Tibial nerve (tissue), 4 donors: Measurements from ENCODE around the gene DHRS4. TPM values are rescaled to one million over a fixed set of nuclear protein-coding genes. Genes with fewer than 3 reads are reported as not detected.
"Not testable (repeated sequence)": the region's sequence is repeated elsewhere in the genome, so short reads cannot be mapped to it uniquely, and the experiment has no call there.

Experiments
- DNase-seq, 2 donors: peaks; one replicate each; pipeline ENCODE4 v3.0.0-alpha.2; 2019; ENCODE audit warnings: low spot score in 2 of 2
- H3K27ac ChIP-seq, 4 donors: fragments of 200-600 bp; sonication (generic) in 3 of 4; one replicate each; pipeline ENCODE4 v1.5.1; 2017 to 2019; ENCODE audit warnings: mild to moderate bottlenecking in 1 of 4
- H3K27me3 ChIP-seq, 2 donors: fragments of 200-600 bp; sonication (generic) in 1 of 2; one replicate each; pipeline versions ENCODE4 v1.5.1 to v1.6.0; 2017 to 2019
- H3K36me3 ChIP-seq, 3 donors: fragments of 200-600 bp; sonication (generic); one replicate each; pipeline ENCODE4 v1.5.1; 2018 to 2019
- H3K4me1 ChIP-seq, 4 donors: fragments of 200-600 bp; sonication (generic) in 3 of 4; one replicate each; pipeline ENCODE4 v1.5.1; 2017 to 2019
- H3K4me3 ChIP-seq, 4 donors: fragments of 200-600 bp; sonication (generic) in 3 of 4; one replicate each; pipeline ENCODE4 v1.5.1; 2017 to 2019; ENCODE audit warnings: mild to moderate bottlenecking in 1 of 4, moderate library complexity in 1 of 4
- H3K9me3 ChIP-seq, 4 donors: fragments of 200-600 bp; sonication (generic) in 3 of 4; one replicate each; pipeline ENCODE4 v1.5.1; 2017 to 2019
- CTCF ChIP-seq, 5 experiments: fragments of 200-600 bp in 3 of 5; fragments of 450-650 bp in 2 of 5; sonication (generic) in 3 of 5; IDR thresholded peaks; one replicate each; pipeline ENCODE4 v1.5.1; 2016 to 2019; ENCODE audit warnings: antibody characterized with exemption in 5 of 5, mild to moderate bottlenecking in 3 of 5, moderate library complexity in 2 of 5
- EP300 ChIP-seq, 2 donors: sonication (generic); formaldehyde crosslinking; IDR thresholded peaks; one replicate each; pipeline ENCODE4 v1.6.1; 2017; ENCODE audit warnings: antibody characterized with exemption in 2 of 2, mild to moderate bottlenecking in 1 of 2
- POLR2A ChIP-seq, 2 donors: fragments of 450-650 bp; IDR thresholded peaks; one replicate each; pipeline ENCODE4 v1.6.1; 2017; ENCODE audit warnings: antibody characterized with exemption in 2 of 2, mild to moderate bottlenecking in 2 of 2, moderate library complexity in 2 of 2
- WGBS, 2 donors: methylation state at CpG; one replicate each; pipeline ENCODE4 v1.1.5; 2018; 5-methylcytosine and 5-hydroxymethylcytosine counted together
- total RNA-seq, 4 donors: library from RNA; depleted of rRNA; stranded (reverse); fragments of >200 nt; gene quantifications; one replicate each; pipeline ENCODE4 v1.1.0, GENCODE V29; 2016

DHRS4 gene
- total RNA-seq, 4 donors from 2014 or later: 28.8 to 61.5 (median 49.8) TPM

GRCh38 chr14:23969481-23970282 lies 16.1 kb downstream of the DHRS4 start:
- 23% methylated on average over 15 to 20 of the region's 61 CpGs for WGBS, 2 donors
- Histone ChIP-seq H3K27ac (peak overlapping the region in 2 of 4 donors; percentile 52 to 74), H3K4me3 (peak overlapping the region; percentile 20 to 53 (median 44))
- not testable (repeated sequence) for H3K9me3 ChIP-seq, H3K27me3 ChIP-seq, DNase-seq, H3K4me1 ChIP-seq, H3K36me3 ChIP-seq

GRCh38 chr14:23970283-23970659 lies 16.7 kb downstream of the DHRS4 start:
- peak overlapping the region in 1 of 4 donors; percentile 53 for H3K4me3 ChIP-seq
- not testable (repeated sequence) for H3K27ac ChIP-seq, H3K9me3 ChIP-seq, DNase-seq, H3K27me3 ChIP-seq, H3K36me3 ChIP-seq, H3K4me1 ChIP-seq
- 53 to 73% methylated on average over 8 to 15 of the region's 15 CpGs for WGBS, 2 donors

GRCh38 chr14:23973178-23973577 lies 19.6 kb downstream of the DHRS4 start:
- not testable (repeated sequence) for H3K9me3 ChIP-seq, H3K27me3 ChIP-seq, H3K27ac ChIP-seq, H3K4me3 ChIP-seq, H3K4me1 ChIP-seq, H3K36me3 ChIP-seq, DNase-seq
- WGBS, 2 donors: 89 to 95% methylated on average over 4 to 8 of the region's 8 CpGs

- H3K27me3 ChIP-seq, H3K36me3 ChIP-seq, H3K27ac ChIP-seq, DNase-seq, H3K9me3 ChIP-seq, H3K4me1 ChIP-seq, H3K4me3 ChIP-seq: not testable (repeated sequence)
Observed at GRCh38 chr14:23974041-23974440, 20.5 kb downstream of the DHRS4 start.

- not testable (repeated sequence) for H3K27me3 ChIP-seq, H3K27ac ChIP-seq, DNase-seq, H3K4me1 ChIP-seq, H3K9me3 ChIP-seq, H3K36me3 ChIP-seq, H3K4me3 ChIP-seq
- 64 to 93% methylated on average over 2 of the region's 2 CpGs for WGBS, 2 donors
- TF ChIP-seq CTCF (IDR thresholded peaks at IDR 0.05): peak in 1 of 5 experiments; percentile 18
Observed at GRCh38 chr14:23977208-23977607, 23.6 kb downstream of the DHRS4 start.

- WGBS, 2 donors: 79 to 85% methylated on average over 7 to 10 of the region's 10 CpGs
- H3K4me3 ChIP-seq, H3K27ac ChIP-seq, H3K27me3 ChIP-seq, DNase-seq, H3K9me3 ChIP-seq: not testable (repeated sequence)
- H3K4me1 ChIP-seq: peaks cover 0 to 16% (median 0%) of the 10 kb centered on the region in 4 donors
- H3K36me3 ChIP-seq: peaks cover 0 to 12% (median 0%) of the 10 kb centered on the region in 3 donors
Observed at GRCh38 chr14:23981951-23982813, 28.6 kb downstream of the DHRS4 start.

GRCh38 chr14:23984891-23985602 lies 31.5 kb downstream of the DHRS4 start:
- Histone ChIP-seq H3K27me3 (no peaks in the 10 kb centered on the region), H3K27ac (peak overlapping the region in 2 of 4 donors; percentile 6 to 64), H3K9me3 (no peaks in the 10 kb centered on the region), H3K4me1 (peaks cover 0 to 16% (median 4%) of the 10 kb centered on the region in 4 donors), H3K36me3 (peaks cover 0 to 12% (median 0%) of the 10 kb centered on the region in 3 donors), H3K4me3 (no peak overlapping the region)
- DNase-seq: peak in 1 of 2 donors; percentile 45
- no peak for TF ChIP-seq POLR2A (IDR thresholded peaks at IDR 0.05)
- peak in 1 of 2 donors; percentile 47 for TF ChIP-seq EP300 (IDR thresholded peaks at IDR 0.05)
- 84 to 87% methylated on average over 3 to 4 of the region's 4 CpGs for WGBS, 2 donors

- not testable (repeated sequence) for H3K9me3 ChIP-seq, DNase-seq, H3K27me3 ChIP-seq, H3K36me3 ChIP-seq
- peak overlapping the region in 2 of 4 donors; percentile 24 to 53 for H3K4me3 ChIP-seq
- peaks cover 0 to 16% (median 4%) of the 10 kb centered on the region in 4 donors for H3K4me1 ChIP-seq
- 81% methylated on average over 4 of the region's 6 CpGs; no CpG with 5 or more reads in 1 of the 2 donors for WGBS, 2 donors
- peak overlapping the region in 2 of 4 donors; percentile 30 to 81 for H3K27ac ChIP-seq
Observed at GRCh38 chr14:23988223-23988606, 34.6 kb downstream of the DHRS4 start.

- H3K4me3 ChIP-seq: peak within 1 kb of the TSS; percentile 21 to 53 (median 25)
- H3K4me1 ChIP-seq: peaks cover 0 to 16% (median 4%) of the 10 kb centered on the region in 4 donors
- H3K27ac ChIP-seq: peak within 1 kb of the TSS in 3 of 4 donors; percentile 24 to 81 (median 30)
- H3K27me3 ChIP-seq, H3K36me3 ChIP-seq, H3K9me3 ChIP-seq: not testable (repeated sequence)
- WGBS, 2 donors: 10 to 25% methylated on average over 2 to 27 of the region's 40 CpGs
- peak in 1 of 2 donors; percentile 36 for DNase-seq
Observed at GRCh38 chr14:23988607-23989363, 35.2 kb downstream of the DHRS4 start, which contains the start of gene DHRS4L2. TSS of gene DHRS4L2 (plus strand) at chr14:23988929. CDS start at chr14:23988948, 19 bp downstream.

- not testable (repeated sequence) for H3K27ac ChIP-seq, H3K36me3 ChIP-seq, H3K4me3 ChIP-seq, H3K9me3 ChIP-seq, DNase-seq, H3K27me3 ChIP-seq
- peaks cover 0 to 16% (median 4%) of the 10 kb centered on the region in 4 donors for H3K4me1 ChIP-seq
- WGBS, 2 donors: 64 to 91% methylated on average over 7 to 21 of the region's 21 CpGs
Observed at GRCh38 chr14:23989734-23990445, 36.3 kb downstream of the DHRS4 start.
